HepG2 (cell line): ENCODE measurements around the gene EPHX1. TPM values are rescaled to one million over a fixed set of nuclear protein-coding genes. Genes with fewer than 3 reads are reported as not detected.

Source experiments
- ATAC-seq: fragments of 200-7000 bp; cut with Tn5 transposase; 3 replicates; pipeline ENCODE4 v1.9.1; 2020; ENCODE audit warnings: mild to moderate bottlenecking, moderate library complexity
- BruUV-seq: library from RNA; stranded (reverse); fragments of 400-500 nt; replicated peaks from 2 replicates; lab custom pipeline; 2021; lab: Mats Ljungman, UMichigan
- CTCF ChIA-PET: fragments of 300-600 bp; formaldehyde crosslinking; extraction: SDS; loops from one replicate; lab custom pipeline; 2021; ENCODE audit warnings: low total read pairs, inconsistent platforms, low intra/inter-chr PET ratio; lab: Yijun Ruan, JAX
- POLR2A ChIA-PET: fragments of 350-600 bp; sonication (Branson Sonifier 250); formaldehyde crosslinking; loops from one replicate; lab custom pipeline; 2020; ENCODE audit warnings: antibody characterized with exemption, inconsistent platforms; lab: Yijun Ruan, JAX
- DNase-seq: peaks from one replicate; pipeline ENCODE4 v3.0.0-alpha.2; 2015; ENCODE audit warnings: low spot score
- FAIRE-seq: peaks from 3 replicates; lab custom pipeline; 2011; peaks lifted over from hg19 to GRCh38; lab: Jason Lieb, UNC
- H2AFZ ChIP-seq: one replicate; pipeline ENCODE4 v1.6.1; 2011; ENCODE audit warnings: low read length, inconsistent platforms
- H3K27ac ChIP-seq: fragments of 300-600 bp; 3 replicates; pipeline ENCODE4 v1.8.0; 2011; ENCODE audit warnings: mixed run types, mild to moderate bottlenecking, mixed read lengths, low read length, inconsistent platforms; ENCODE audit not compliant: insufficient read depth; ENCODE audit errors: extremely low read length
- H3K27me3 ChIP-seq, 2 experiments: fragments of 200-600 bp in 1 of 2; 2 replicates in 1 of 2; 3 replicates in 1 of 2; pipeline versions ENCODE4 v1.6.0 to v1.8.0; 2011; ENCODE audit warnings: low read length in 2 of 2, mild to moderate bottlenecking in 2 of 2, moderate library complexity in 2 of 2, inconsistent platforms in 1 of 2; ENCODE audit not compliant: insufficient read depth in 2 of 2, control insufficient read depth in 1 of 2
- H3K36me3 ChIP-seq, 2 experiments: fragments of 200-600 bp in 1 of 2; replicated peaks in 1 of 2; 2 replicates in 1 of 2; 3 replicates in 1 of 2; pipeline versions ENCODE4 v1.5.1 to v1.8.0; 2011; ENCODE audit warnings: low read length in 2 of 2, inconsistent platforms in 1 of 2; ENCODE audit not compliant: insufficient read depth in 2 of 2, control insufficient read depth in 1 of 2
- H3K4me1 ChIP-seq: 2 replicates; pipeline ENCODE4 v1.5.1; 2012; ENCODE audit warnings: low read length, inconsistent platforms; ENCODE audit not compliant: insufficient read depth
- H3K4me2 ChIP-seq: 2 replicates; pipeline ENCODE4 v1.6.0; 2011; ENCODE audit warnings: low read depth, low read length, inconsistent platforms
- H3K4me3 ChIP-seq, 3 experiments: fragments of 200-600 bp in 1 of 3; sonication (generic), shearing (Covaris generic) in 1 of 3; replicated peaks in 1 of 3; 2 replicates each; pipeline ENCODE4 v1.5.1; 2011 to 2016; ENCODE audit warnings: low read length in 3 of 3, inconsistent platforms in 2 of 3, low read depth in 2 of 3, mild to moderate bottlenecking in 2 of 3, control low read depth in 1 of 3, mixed read lengths in 1 of 3; ENCODE audit not compliant: insufficient read depth in 1 of 3
- H3K79me2 ChIP-seq: one replicate; pipeline ENCODE4 v1.6.1; 2011; ENCODE audit warnings: low read length, inconsistent platforms; ENCODE audit not compliant: insufficient read depth
- H3K9ac ChIP-seq: 2 replicates; pipeline ENCODE4 v1.6.0; 2011; ENCODE audit warnings: mild to moderate bottlenecking, low read depth, low read length, inconsistent platforms; ENCODE audit not compliant: insufficient read depth
- H3K9me3 ChIP-seq: 2 replicates; pipeline ENCODE4 v1.5.1; 2012; ENCODE audit warnings: mild to moderate bottlenecking, low read length
- H4K20me1 ChIP-seq: 2 replicates; pipeline ENCODE4 v1.6.0; 2011; ENCODE audit warnings: inconsistent platforms, mild to moderate bottlenecking, low read length, moderate library complexity; ENCODE audit not compliant: insufficient read depth
- CTCF ChIP-seq: sonication (generic); formaldehyde crosslinking; IDR thresholded peaks from 2 replicates; pipeline ENCODE4 v1.5.0; 2020; ENCODE audit warnings: mild to moderate bottlenecking, missing genetic modification reagents, moderate library complexity
- ONECUT2 ChIP-seq: sonication (generic); formaldehyde crosslinking; IDR thresholded peaks from 2 replicates; pipeline ENCODE4 v1.4.0; 2020; ENCODE audit warnings: missing genetic modification reagents
- PAWR ChIP-seq: sonication (generic); formaldehyde crosslinking; IDR thresholded peaks from 2 replicates; pipeline ENCODE4 v1.4.0; 2020; ENCODE audit warnings: missing genetic modification reagents, mild to moderate bottlenecking, borderline replicate concordance
- STAG1 ChIP-seq: sonication (generic); formaldehyde crosslinking; IDR thresholded peaks from 2 replicates; pipeline ENCODE4 v1.4.0; 2020; ENCODE audit warnings: missing genetic modification reagents
- XRCC5 ChIP-seq: fragments of 200-400 bp; formaldehyde crosslinking; optimal IDR thresholded peaks from 2 replicates; pipeline ENCODE3; 2017; ENCODE audit warnings: mild to moderate bottlenecking, low read length
- YY1 ChIP-seq: IDR thresholded peaks from 2 replicates; pipeline ENCODE4 v1.6.1; 2011; ENCODE audit warnings: low read length, low read depth, moderate library complexity, mild to moderate bottlenecking; ENCODE audit not compliant: insufficient read depth, insufficient replicate concordance
- ZNF687 ChIP-seq: sonication (generic); formaldehyde crosslinking; IDR thresholded peaks from 2 replicates; pipeline ENCODE4 v1.5.1; 2020; ENCODE audit warnings: mild to moderate bottlenecking, missing genetic modification reagents, moderate library complexity
- ZNF784 ChIP-seq: sonication (generic); formaldehyde crosslinking; IDR thresholded peaks from 2 replicates; pipeline ENCODE4 v1.5.1; 2020; ENCODE audit warnings: missing genetic modification reagents, mild to moderate bottlenecking, borderline replicate concordance
- WGBS: methylation state at CpG from one replicate; pipeline ENCODE4 v1.1.6; 2017; ENCODE audit warnings: low lambda C conversion rate; 5-methylcytosine and 5-hydroxymethylcytosine counted together
- in situ Hi-C: cut with HindIII; loops from 2 replicates; pipeline ENCODE4 v1.10.0; 2017; ENCODE audit warnings: low pct_unique_long_range_greater_than_20kb; ENCODE audit not compliant: extremely low pct_ligation_motif_present
- intact Hi-C: fragments of 100-400 bp; cut with micrococcal nuclease; formaldehyde crosslinking; loops from one replicate; pipeline ENCODE4 v1.10.0; 2022; ENCODE audit not compliant: unreplicated experiment
- polyA plus RNA-seq, 8 experiments: library from polyadenylated mRNA; depleted of rRNA in 3 of 8; stranded (reverse) in 7 of 8; unstranded in 1 of 8; fragments of >200 nt; fragmentation: Illumina TruSeq in 4 of 8; extraction: Trizol in 4 of 8; gene quantifications; 2 replicates each; pipeline versions ENCODE4 v1.2.1 to v1.2.3, GENCODE V29; 2011 to 2016; ENCODE audit warnings: low read depth in 4 of 8, missing spikeins in 1 of 8, mixed read lengths in 1 of 8; ENCODE audit not compliant: insufficient read depth in 1 of 8
- total RNA-seq, 5 experiments: library from RNA; depleted of rRNA; stranded (reverse); fragments of >200 nt; fragmentation: Illumina TruSeq; extraction: Trizol; gene quantifications; 2 replicates each; pipeline ENCODE4 v1.2.3, GENCODE V29; 2016; ENCODE audit warnings: low read depth in 1 of 5

EPHX1 gene
- total and polyA plus RNA-seq, 2 of the 13 experiments (the other 11 are each of a cell fraction or from before 2014, with no cell fraction given), result 27.7 to 36.5 TPM

- peak overlapping the region; percentile 100 for H3K4me2 ChIP-seq
- peaks cover 37% of the 10 kb centered on the region for H3K79me2 ChIP-seq
- DNase-seq, result peak; percentile 42
- intact Hi-C loops, result loop anchor here (5.0 kb wide), 1 partner anchor 35 kb away; no protein-coding TSS in a partner anchor
- ChIA-PET CTCF (interaction anchor here (1.8 kb wide), 1 partner anchor 34 kb away, joined by 5 read pairs; no protein-coding TSS in a partner anchor), POLR2A (interaction anchor here (1.0 kb wide), 1 partner anchor 64 kb away, joined by 3 read pairs; no protein-coding TSS in a partner anchor)
- 40% methylated on average over 7 of the region's 10 CpGs for WGBS
- no TSS peak for BruUV-seq
- peak; percentile 13 for ATAC-seq
- peaks cover 20% of the 10 kb centered on the region for H4K20me1 ChIP-seq
- no peak overlapping the region for H3K27ac ChIP-seq
- no peaks in the 10 kb centered on the region for H3K9me3 ChIP-seq
- no peak overlapping the region for H3K9ac ChIP-seq
- peaks cover 8 to 35% of the 10 kb centered on the region in 2 experiments for H3K36me3 ChIP-seq
- in situ Hi-C loops, result no loop called here
- TF ChIP-seq ZNF687 (CRISPR knock-in tag) (peak; percentile 21; the same call in 1 of the 2 replicates), ZNF784 (0 out of 2 replicates have a peak, but pooled peaks have one; percentile 6), YY1 (peak; percentile 13), XRCC5 (peak; percentile 82), ONECUT2 (CRISPR knock-in tag) (no peak), CTCF (CRISPR knock-in tag) (peak; percentile 33; the same call in 1 of the 2 replicates), PAWR (CRISPR knock-in tag) (no peak), STAG1 (peak; percentile 20; the same call in 1 of the 2 replicates)
- H2AFZ ChIP-seq, result no peak overlapping the region
- H3K27me3 ChIP-seq, result no peaks in the 10 kb centered on the region; a peak in 1 of 5 replicates
- no peak overlapping the region for H3K4me3 ChIP-seq
- FAIRE-seq, result peak; percentile 73
- H3K4me1 ChIP-seq, result peaks cover 45% of the 10 kb centered on the region
Observed at GRCh38 chr1:225877580-225877979, 67.7 kb downstream of the EPHX1 start.
